GM19025 (cell line): Measurements from ENCODE around the gene AK5.
"Not testable (repeated sequence)": the region's sequence is repeated elsewhere in the genome, so short reads cannot be mapped to it uniquely, and the experiment has no call there.

Source experiments
- ATAC-seq: cut with Tn5 transposase; IDR thresholded peaks from one replicate; pipeline ENCODE4 v1.9.1; 2021; ENCODE audit warnings: mild to moderate bottlenecking, low read depth, moderate library complexity; ENCODE audit not compliant: unreplicated experiment

The AK5 gene

GRCh38 chr1:77283701-77284425 is 2.0 kb downstream of the AK5 start:
- ATAC-seq = no peak

GRCh38 chr1:77287535-77287934 is 5.7 kb downstream of the AK5 start:
- no peak for ATAC-seq

DNA sequence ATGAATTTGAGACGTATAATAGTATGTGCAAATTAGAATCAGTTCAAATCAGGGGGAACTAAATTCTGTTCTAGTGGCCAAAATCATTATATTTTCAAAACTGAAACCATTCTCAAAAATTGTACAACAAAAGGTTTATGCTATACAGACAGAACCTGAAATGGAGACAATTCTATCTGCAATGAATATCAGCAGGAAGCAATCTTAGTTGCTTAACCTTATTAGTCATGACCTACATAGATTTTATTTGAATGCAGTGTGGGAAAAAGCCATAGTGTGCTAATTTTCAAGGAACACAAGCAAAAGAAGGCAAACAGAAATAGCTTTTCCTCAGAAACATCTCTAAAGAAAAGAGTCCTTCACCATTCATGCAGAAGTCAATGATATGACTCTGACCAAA is 6.5 kb downstream of the AK5 start:
- ATAC-seq = no peak

GRCh38 chr1:77290576-77290975 is 8.8 kb downstream of the AK5 start:
- ATAC-seq = no peak

DNA sequence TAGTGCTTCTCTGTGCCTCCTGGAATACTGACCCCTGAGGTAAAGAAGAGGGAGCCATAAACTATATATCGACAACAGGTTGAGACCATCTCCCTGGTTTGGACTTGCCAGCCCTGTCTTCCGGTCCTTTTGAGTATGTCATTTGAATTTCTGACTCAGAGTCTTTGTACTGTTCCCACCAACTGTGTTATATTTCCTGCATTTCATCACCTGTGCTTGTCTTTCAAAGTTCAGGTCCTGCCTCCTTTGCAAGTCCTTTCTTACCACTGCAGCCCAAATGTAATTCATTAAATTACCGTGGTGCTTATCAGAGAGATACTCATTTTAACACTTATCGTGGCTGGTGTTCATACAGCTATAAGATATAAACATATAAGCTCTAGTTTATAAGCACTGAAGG is 10.7 kb downstream of the AK5 start:
- ATAC-seq = no peak

DNA sequence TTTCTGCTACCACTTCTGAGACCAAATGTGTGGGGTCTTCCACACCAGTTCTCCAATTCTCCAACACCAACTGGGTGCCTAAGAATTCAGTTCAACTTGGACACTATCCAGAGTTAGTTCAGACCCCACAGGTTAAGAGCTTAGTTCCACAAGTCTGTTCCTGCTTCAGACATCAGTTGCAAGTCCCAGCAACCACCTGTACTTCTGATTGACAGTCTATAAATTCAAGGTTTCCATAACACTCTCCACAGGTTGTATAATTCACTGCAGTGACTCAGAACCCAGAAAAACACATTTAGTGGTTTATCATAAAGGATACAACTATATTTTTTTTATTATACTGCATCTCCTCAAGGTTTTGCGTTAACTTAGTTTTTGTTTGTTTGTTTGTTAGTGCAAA is 18.7 kb downstream of the AK5 start:
- no peak for ATAC-seq

GRCh38 chr1:77303387-77303786 is 21.6 kb downstream of the AK5 start:
- ATAC-seq = no peak

DNA sequence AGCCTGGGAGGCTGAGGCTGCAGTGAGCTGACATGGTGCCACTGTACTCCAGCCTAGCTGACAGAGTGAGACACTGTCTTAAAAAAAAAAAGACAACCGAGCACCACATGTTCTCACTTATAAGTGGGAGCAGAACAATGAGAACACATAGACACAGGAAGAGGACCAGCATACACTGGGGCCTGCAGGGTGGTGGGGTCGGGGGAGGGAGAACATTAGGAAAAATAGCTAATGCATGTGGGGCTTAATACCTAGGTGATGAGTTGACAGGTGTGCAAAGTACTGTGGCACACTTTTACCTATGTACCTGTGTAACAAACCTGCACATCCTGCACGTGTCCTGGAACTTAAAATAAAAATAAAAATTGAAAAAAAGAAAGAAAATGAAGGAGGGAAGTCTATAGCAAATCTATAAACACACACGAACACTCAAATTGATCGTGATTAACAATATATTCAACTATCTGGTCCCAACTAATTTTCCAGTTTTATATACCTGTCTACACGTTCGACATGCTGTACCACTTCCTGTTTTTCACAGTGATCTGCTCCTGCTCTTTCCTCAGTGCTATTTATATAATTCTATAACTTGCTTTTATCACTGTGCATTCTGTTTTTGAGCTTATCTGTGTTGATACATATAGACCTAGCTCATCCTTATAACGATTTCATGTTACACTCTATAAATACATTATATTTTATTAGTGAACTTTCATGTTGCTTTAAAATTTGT is 27.2 kb downstream of the AK5 start:
- no peak for ATAC-seq

- no peak for ATAC-seq
These were observed 29.1 kb downstream of the AK5 start for GRCh38 chr1:77310924-77311323.

DNA sequence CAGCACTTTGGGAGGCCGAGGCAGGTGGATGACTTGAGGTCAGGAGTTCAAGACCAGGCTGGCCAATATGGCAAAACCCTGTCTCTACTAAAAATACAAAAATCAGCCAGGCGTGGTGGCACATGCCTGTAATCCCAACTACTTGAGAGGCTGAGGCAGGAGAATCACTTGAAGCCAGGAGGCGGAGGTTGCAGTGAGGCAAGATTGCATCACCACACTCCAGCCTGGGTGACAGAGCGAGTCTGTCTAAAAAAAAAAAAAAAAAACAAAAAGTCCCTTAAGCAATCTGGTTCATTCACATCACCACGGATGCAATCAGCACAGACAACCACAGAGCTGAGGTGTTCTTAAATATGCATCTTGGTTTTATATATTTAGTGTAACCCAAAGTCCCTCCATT is 30.5 kb downstream of the AK5 start:
- ATAC-seq = not testable (repeated sequence)

- ATAC-seq = no peak
These were observed 31.7 kb downstream of the AK5 start for GRCh38 chr1:77313491-77313890.

DNA sequence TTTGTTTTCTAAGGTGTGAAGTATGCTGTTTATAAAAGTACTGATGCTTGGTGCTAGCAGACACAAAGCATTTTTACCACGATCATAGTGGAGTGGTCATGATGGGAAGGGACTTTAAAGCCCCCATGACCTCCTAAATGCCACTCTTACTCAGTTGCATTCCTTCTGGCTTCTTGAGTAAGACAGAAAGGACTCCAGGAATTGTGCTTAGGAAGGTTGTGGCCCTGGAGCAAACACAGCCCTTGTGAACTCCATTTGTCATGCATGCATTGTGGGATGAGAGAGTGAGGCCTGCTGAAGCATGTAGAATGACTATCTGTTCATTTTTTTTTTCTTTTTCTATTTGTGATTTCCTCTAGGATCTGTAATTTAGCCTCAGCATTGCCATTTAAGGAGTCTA is 34.2 kb downstream of the AK5 start:
- no peak for ATAC-seq

DNA sequence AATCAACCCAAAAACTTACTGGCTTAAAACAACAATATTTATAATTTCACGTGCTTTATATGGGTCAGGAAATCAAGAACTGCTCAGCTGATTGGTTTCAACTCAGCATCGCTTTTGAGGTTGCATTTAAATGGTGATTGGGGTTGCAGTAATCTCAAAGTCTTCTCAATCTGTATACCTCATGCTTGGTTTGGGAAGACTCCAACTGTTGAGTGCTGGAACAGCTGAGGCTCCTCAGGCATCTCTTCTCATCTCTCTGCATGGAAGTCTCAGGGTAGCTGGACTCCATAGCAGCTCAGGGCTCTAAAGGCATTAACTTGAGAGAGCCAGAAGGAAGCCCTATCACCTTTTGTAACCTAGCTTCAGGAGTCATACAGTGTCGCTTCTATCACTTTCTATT is 35.1 kb downstream of the AK5 start:
- ATAC-seq = no peak

GRCh38 chr1:77319036-77319705 is 37.4 kb downstream of the AK5 start:
- ATAC-seq = no peak

DNA sequence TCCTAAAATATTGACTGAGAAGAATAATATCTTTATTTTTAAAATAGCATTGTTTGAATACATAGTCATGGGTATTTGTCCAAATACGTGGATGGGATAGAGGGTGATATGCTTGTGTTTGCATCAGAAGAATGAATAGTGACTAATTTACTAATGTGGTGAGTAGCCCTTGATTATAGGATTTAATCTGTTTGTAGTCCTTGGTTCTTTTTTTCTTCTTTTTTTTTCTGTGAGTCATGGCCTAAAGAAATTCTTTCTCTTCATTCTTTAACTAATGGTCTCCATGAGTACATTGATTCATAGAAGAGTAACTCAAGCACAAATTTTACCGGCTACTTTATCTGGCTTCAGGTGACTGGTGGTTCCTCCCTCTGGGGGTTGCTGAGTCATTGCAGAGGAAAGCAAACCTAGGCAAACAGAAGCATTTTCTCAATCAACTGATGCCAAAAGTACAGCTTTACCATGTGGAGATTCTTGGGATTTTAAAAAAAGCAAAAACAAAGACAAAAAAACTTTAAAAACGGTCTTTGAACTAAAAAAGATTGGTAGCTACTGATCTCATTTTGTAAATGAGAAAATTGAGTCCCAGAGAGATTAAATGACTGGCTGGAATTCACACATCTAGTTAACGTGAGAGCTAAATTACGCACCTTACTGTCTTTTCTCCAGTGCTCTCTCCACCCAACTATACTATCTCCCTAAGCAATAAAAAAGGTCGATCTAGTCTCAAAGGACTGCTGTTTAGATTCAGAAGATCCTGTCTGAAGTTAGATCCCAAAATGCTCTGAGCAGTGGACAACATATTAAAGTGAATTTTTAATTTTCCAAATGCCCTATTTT is 40.5 kb downstream of the AK5 start:
- no peak for ATAC-seq

DNA sequence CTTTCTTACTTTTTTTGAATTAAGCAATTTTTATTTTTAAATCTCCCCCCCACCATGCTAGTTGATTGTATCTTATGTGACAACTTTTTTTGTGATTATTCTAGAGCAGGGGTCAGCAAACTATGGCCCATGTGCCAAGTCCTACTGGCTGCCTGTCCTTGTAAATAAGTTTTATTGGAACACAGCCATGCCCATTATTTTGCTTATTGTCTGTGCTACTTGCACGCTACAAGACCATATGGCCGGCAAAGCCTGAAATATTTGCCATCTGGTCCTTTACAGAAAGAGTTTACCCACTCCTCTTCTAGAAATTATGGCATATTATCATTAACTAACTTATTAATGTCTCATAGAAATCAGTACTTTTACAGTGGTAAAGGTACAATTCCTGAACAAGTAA is 51.7 kb downstream of the AK5 start:
- no peak for ATAC-seq

GRCh38 chr1:77336729-77337128 is 54.9 kb downstream of the AK5 start:
- ATAC-seq = no peak

DNA sequence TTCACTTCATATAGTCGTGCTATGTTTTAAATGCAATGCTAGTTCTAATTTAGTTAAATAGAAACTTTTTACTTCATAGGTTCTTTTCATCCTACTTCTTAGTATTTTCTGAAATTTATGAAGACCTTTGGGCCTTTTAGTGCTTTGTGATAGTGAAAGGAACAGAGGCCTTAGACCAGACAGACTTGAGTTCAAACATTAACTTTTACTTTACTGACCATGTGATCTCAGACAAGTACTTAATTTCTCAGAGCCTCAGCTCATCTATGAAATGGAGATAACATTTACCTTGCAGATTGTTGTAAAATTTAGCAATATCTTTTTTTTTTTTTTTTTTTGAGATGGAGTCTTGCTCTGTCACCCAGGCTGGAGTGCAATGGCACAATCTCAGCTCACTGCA is 57.5 kb downstream of the AK5 start:
- no peak for ATAC-seq

- no peak for ATAC-seq
These were observed 59.4 kb downstream of the AK5 start for GRCh38 chr1:77341195-77341594.

- no peak for ATAC-seq
These were observed 60.9 kb downstream of the AK5 start for GRCh38 chr1:77342745-77343144.

DNA sequence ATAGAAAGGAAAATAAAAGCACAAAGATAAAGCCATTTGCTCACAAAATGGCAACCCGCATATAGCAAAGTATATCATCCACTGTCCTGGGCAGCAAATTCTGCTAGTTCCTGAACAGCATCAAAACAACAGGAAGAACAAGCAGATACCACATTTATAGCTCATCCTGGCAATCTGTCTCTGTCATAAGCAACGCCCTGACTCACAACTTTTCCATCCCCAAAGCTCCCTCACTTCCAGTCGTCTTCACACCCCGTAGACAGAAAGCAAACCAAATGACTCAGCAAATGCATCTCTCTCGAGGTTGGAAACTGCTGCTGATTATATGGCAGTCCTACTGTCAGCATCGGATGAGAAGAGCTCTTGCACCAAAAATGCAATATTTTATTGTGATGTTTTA is 65.8 kb downstream of the AK5 start:
- ATAC-seq = no peak
